NCI-H345 (cell line): Measurements from ENCODE around the gene CCNYL1.
A peak's percentile ranks its signal among the peaks of the same experiment; 100 is the strongest.
"Not testable (repeated sequence)": the region's sequence is repeated elsewhere in the genome, so short reads cannot be mapped to it uniquely, and the experiment has no call there.

Experiments
- DNase-seq: peaks from one replicate; lab custom pipeline; 2025; lab: John Stamatoyannopoulos, UW

Gene CCNYL1

DNA sequence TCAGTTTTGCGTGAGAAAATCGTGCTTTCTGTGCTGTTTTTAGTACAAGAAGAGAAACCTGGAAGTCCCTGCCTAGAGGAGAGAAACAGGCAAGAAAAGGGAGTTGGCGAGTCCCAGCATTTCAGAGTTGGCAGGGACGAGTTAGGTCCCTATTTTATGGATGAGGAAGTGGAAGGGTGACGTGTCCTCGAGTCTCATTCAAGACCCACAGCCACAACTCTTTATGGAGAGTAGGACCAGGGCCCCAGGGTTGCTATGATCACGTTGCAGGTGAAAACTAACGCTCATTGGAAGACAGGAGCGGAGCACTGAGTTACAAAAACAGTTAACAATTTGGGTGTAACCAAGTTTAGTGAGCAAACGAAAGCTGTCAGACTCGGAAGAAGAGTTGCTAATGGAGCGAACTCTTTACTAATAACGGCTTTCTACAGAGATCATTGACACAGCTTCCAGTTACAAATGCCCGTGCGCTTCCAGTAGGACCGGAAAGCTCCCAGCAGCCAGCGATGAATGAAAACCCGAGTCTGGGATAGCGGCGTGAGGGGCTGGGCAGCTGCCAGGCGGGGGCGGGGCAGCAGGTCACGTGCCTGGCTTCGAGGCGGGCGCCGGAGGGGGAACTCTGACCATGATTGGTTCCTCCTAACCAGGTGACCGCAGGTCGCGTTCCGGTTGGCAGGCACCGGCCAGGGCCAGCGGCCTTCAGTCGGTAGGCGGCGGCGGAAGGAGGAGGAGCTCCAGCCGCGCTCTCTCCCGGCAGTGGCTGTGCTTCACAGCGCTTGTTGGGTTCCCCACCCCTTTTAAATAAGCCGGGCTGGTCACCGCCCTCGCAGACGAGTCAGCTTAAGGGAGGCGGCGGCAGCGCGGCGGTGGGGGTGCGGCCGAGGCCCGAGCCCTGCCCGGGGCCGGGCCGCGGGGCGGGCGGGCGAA is at the start of gene CCNYL1:
Gene CCNYL1 (plus strand): TSS at position 827 of the 927 bp plus-strand sequence. CDS start 257 bp downstream, outside the sequence.
- peak; percentile 99 for DNase-seq

DNA sequence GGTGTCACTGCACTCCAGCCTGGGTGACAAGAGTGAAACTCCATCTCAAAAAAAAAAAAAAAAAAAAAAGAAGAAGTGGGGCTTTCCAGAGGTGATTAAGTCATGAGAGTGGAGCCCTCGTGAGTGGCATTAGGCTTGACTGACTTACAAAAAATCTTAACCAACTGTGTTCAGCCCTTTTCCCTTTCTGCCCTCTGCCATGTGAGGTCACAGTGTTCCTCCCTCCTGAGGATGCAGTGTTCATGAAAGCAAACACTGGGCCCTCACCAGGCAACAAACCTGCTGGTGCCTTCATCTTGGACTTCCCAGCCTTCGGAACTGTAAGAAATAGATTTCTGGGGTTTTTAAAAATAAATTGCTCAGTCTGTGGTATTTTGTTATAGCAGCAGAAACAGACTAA is 49.2 kb upstream of the CCNYL1 start:
- no peak for DNase-seq

DNA sequence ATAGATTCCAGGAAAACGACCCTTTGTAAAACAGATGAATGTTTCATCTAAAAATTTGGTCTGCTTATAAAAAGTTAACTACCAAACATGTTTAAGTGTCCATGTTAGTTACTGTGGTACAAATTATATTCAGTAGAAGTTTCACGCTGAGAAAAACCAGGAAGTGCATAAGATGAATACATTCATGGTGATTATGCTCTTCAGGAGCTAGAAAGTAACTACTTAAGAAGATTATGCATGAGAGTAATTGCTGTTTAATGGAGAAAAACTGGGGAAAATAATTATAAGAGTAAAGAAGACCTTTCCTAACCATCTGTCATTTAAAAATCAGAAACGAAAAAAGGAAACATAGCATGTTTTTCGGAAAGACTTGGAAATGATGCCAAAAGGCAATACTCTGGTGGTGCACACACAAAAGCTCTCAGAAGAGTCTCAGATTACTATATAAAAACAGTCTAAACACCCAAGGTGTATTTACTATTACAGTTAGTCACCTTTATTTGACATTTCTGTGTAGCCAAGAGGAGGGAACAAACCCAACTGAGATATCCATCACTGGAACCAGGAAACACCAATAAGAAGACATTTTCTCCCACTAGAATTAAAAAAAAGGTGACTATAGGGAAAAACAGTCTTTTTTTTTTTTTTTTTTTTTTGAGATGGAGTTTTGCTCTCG is 47.4 kb upstream of the CCNYL1 start:
- DNase-seq: no peak

DNA sequence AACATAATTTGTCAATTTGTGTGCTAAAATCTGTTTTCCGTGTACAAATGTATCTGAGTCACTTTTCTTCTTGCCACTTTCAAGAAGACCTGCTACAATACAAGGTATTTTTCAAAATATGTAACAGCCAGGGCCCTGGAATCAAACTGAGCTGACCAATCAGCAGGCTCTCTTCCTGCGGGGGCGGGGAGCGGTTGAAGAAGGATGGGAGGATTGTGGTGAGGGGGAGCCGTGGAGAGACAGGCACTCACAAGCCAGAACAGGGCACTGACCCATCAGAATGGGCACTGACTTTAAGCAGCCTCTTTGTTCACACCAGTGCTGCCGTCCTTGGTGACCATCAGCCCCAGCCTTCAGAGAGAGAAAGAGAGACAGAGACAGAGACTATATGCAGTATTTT is 40.6 kb upstream of the CCNYL1 start:
- no peak for DNase-seq

DNA sequence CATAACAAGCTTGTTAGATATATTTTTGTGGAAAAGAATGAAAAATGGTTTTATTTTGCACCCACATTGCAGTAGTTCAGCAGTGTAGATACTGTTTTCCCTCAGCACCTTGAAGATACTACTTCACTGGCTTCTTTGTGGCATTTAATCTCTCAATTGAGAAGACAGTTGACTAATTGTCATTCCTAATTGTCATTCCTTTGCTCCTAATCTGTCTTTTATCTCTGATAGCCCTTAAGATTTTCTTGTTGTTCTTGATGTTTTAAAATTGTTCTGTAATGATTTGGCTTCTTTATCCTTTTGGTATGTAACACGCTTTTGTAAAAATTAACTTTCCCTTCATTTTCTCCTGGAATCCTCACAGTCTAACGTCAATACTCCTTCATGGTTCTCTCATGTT is 38.0 kb upstream of the CCNYL1 start:
- no peak for DNase-seq

DNA sequence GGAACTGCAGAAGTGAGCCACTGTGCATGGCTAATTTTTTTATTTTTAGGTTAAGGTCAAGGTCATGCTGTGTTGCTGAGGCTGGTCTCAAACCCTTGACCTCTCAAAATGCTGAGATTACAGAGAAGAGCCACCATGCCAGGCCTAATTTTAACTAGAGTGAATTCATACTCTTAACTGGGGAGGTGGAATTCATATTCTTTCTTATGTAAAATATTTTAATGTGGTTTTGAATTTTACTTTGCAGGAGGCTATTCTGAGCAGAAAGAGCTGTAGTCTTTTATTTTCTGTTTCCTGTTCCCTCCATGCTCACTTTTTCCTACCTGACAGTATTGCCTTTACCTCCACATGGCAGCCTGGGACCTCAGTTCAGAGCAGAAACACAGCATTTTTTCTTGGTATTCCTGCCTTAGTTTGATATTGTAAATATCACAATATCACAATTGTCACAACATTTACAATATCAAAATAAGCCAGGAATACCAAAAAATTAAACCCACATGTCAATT is 37.1 kb upstream of the CCNYL1 start:
- no peak for DNase-seq

DNA sequence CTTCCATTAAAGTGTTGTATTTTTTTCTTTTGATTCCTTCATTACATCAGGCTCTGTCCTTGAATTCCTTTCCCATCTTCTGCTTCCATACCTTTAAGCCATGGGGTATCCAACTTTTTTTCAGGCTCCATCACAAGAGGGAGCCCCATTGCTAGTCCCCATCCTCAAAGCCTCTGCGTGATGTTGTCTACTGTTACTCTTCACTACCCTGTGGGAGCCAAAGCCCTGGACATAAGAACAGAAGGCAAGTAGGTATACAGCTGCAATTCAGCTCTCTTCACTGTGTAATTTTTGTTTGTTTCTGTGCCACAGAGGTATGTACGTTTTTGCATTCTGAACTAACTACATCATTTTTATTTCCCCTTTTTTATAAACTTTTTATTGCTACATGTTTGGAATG is 36.6 kb upstream of the CCNYL1 start:
- DNase-seq: no peak

DNA sequence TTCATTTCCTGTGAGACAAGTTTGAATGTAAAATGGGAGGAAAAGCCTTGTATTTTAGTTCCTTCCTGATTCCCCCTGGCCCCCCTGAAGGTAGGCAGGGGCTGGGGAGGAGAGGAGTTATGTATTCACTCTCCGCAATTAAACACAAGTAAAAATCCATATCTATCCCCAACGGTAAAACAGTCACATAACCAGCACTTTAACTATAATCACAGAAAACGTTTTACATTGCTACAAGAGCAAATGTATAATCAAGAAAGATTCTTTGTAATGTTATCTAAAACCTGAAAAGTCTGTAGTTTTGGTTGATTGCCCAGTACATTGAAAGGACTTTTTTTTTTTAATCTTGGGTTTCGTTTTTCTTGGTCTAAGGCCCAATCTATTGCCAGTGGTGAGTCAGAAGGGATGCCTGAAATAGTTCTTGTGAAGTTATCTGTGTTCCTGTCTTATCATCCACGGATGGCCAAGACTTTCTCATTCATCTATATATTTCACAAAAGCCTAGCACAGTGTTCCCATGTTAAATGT is 34.5 kb upstream of the CCNYL1 start:
- DNase-seq: no peak

DNA sequence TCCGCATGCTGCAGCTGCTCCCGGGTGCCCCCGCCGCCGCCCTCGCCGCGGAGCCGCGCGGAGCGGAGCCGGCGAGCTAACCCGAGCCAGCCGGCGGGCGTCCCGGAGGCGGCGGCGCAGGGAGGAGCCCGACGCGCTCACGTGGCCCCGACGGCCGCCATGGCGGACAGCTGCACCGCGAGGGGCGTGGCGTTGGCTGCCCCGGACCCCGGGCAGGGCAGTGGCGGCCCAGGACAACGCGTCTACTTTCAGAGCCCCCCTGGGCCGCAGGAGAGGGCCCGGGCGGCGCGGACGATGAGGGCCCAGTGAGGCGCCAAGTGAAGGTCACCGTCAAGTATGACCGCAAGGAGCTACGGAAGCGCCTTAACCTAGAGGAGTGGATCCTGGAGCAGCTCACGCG is 30.0 kb upstream of the CCNYL1 start:
- no peak for DNase-seq

DNA sequence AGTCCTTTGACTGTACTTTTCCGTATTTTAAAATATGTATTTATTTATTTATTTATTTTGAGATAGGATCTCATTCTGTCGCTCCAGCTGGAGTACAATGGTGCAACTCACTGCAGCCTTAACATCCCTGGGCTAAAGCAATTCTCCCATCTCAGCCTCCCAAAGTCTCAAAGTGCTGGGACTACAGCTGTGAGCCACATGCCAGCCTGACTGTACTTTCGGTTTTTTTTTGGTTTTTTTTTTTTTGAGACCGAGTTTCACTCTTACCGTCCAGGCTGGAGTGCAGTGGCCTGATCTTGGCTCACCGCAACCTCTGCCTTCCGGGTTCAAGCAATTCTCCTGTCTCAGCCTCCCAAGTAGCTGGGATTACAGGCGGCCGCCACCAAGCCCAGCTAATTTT is 28.9 kb upstream of the CCNYL1 start:
- no peak for DNase-seq

DNA sequence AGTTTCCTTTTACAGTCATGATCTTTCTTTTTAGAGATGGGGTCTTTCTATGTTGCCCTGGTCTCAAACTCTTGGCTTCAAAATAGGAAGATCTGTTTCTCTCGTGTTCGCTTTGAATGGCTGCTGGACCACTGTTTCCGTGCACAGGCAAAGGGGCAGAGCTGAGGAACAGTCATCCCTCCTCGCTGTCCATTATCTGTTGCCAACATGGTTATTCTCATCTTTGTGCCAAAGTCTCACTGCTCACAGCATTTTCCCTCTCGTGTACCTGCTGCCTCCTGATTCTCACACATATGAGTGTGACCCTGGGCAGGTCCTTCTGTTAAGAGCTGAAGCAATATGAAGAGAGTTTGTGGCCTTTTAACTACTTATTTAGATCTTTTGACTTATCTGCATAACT is 28.0 kb upstream of the CCNYL1 start:
- no peak for DNase-seq

DNA sequence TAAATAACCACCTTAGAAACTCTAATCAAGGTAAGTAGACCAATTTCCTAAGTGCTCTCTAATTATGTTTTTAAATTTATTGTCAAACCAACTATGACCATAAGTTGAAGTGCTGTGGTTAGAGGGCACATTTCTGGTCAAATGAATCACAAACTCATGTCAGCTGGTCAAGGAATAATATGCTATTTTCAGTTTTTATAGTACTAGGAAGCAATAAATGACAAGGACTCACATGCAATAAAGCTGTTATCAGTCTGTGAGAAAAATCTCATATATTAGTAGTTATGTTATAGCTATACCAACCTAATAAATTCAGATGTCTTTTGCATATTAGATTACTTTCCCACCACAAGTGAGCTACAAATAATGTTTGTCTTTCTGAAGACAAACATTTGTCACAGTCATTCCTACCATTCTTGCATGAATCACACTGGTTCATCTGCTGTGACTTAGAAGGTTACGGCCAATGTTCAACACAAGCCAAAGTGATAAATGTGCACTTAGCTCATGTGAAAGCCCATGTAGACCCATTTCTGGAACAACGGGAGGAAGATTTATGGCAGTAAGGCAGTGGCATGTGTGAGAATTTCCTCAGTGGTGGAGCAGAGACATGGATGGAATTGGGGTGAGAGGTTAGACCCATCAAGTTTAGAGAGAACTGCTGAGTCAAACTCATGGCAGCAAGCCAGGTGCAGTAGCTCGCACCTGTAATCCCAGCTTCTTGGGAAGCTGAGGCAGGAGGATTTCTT is 27.4 kb upstream of the CCNYL1 start:
- DNase-seq: no peak

DNA sequence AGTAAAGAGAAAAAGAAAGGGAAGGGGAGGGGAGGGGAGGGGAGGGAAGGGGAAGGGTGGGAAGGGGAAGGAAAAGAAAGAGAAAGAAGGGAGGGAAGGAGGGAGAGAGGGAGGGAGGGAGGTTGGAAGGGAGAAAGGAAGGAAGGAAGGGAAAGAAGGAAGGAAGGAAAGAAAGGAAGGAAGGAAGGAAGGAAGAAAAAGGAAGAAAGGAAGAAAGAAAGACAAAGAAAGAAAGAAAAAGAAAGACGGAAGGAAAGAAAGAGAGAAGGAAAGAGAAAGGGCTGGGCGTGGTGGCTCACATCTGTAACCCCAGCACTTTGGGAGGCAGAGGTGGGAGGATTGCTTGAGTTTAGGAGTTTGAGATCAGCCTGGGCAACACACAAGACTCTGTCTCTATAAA is 24.6 kb upstream of the CCNYL1 start:
- no peak for DNase-seq

DNA sequence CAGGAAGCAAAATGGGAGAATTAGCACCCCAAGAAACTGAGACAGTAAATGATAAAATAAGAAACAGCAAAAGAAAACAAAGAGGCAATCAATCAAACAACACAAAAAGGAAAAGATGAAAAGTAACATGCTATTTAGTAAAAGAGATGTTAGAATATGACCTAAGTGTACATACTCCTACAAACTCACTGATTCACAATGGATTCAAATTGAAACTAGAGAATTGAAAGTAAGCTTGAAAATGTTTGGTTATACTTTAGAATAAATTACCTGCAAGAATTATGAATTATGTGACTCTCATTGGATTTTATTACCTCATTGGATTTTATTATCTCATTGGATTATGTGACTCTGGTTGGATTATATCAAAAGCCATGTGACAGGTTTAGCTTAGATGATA is 22.8 kb upstream of the CCNYL1 start:
- no peak for DNase-seq

DNA sequence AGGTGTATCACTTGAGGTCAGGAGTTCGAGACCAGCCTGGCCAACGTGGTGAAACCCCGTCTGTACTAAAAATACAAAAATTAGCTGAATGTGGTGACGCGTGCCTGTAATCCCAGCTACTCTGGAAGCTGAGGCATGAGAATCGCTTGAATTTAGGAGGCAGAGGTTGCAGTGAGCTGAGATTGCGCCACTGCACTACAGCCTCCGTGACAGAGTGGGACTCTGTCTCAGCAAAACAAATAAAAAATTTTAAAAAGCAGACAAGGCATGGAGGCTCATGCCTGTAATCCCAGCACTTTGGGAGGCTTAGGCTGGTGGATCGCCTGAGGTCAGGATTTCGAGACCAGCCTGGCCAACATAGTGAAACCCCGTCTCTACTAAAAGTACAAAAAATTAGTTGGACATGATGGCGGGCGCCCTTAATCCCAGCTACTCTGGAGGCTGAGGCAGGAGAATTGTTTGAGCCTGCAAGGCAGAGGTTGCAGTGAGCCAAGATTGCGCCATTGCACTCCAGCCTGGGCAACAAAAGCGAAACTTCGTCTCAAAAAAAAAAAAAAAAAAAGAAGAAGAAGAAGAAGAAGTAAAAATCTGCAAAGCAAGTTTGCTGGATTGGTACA is 20.5 kb upstream of the CCNYL1 start:
- DNase-seq: not testable (repeated sequence)

DNA sequence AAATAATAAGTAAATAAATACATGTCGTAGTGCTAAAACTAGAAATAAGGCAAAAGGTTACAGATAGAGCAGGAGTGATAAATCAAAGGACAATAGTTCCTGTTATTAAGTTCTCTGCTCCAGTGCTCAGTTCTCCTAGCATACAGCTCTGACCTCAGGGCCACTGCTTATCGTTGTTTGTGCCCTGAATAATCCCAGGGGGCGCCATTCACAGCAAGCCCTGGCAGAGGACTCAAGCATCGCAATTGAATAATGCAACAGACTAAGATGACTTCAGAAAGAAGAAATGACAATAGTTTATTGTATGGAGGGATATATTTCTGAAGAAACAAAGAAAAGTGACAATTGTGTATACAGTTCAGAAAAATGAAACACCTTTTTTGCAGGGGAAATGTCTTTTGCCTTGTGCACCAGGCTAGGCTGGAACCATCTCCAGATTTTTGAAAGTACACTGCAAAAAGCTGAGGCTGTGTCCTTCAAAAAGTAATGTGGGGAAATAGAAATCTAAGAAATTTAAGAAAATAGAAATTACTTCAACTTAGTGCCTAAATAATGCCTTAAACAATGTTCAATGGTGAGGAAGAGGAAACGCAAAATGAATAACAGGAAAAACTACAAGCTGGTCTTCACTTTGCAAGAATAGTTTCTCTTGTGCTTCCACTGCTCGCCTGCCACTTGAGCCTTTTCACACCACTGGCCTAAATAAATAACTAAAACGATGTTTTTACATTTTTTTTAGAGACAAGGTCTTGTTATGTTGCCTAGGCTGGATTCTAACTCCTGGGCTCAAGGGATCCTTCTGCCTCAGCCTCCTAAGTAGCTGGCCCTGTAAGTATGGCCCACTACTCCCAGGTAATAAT is 19.0 kb upstream of the CCNYL1 start:
- peak; percentile 20 for DNase-seq

DNA sequence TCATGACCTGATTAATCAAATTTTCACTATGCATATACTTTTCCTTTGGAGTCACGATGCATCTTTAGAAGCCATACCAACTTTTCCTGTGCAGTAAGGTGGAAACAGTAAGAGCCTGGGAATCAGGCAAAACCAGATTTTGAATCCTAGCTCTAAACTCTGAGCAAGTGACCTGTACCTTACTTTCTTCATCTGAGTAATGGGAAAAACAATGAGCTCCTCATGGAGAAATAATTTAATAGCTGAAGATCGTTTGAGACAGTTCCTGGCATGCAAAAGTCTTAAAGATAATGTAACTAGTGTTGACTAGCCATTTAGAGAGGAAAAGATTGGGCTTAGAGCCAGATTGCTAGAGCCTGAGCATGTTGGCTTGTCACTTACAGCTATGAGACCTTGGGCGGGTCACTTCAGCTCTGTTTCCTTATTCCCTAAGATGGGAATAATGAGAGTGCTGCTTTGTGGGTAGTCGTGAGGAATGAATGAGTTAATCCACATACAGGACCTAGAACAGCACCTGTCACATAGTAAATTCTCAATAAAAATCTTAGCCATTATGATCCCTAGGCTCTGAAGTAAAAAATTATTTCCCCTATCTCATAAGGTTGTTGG is 17.7 kb upstream of the CCNYL1 start:
- DNase-seq: no peak

DNA sequence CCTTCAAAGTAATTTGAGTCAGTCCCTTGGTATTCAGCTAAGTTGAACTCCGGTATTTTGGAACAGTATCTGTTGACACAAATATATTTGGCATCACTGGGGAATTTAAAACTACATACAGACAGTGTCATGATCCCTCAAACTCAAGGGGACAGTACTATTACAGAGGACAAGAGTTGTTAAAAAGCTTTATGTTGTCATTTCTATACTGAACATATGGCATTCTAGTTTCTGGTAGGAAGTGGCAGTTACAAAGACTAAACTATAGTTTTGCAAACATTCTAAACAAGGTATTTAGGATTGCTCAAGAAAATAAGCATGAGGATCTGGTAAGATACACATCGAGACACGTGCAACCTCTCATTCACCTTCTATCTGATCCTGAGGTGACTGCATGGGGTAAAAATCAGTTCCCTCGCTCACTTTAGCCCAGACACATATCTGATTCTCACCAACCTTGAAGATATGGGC is 16.6 kb upstream of the CCNYL1 start:
- no peak for DNase-seq

DNA sequence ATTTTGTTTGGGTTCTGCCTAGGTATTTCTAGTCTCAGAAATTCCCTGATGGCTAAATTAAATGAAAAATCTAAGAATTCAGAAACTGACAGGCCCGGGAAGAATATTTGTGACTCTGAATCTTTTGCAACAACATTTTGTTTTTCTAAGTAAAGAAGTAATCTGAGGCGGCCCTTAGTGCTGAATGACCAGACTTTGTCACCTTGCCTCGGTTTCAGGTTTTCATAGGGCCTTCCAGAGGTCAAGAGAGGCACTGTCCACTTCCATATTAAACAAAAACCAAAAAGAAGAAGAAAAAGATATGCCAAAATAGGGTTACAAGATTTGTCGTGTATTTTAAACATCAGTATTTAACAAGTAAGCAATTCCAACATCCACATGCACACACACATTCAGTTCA is 16.1 kb upstream of the CCNYL1 start:
- no peak for DNase-seq

DNA sequence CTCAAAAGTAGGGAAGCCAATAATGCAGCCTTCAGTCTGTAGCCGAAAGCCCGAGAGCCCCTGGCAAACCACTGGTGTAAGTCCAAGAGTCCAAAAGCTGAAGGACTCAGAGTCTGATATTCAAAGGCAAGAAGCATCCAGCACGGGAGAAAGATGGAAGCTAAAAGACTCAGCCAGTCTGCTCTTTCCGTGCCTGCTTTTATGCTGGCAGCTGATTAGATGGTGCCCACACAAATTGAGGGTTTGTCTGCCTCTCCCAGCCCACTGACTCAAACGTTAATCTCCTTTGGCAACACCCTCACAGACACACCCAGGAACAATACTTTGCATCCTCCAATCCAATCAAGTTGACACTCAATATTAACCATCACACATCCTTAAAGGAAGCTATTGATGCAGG is 14.5 kb upstream of the CCNYL1 start:
- not testable (repeated sequence) for DNase-seq
